NCI-H187 treated with DMSO at 0.1 percent for 48 hours (cell line): ENCODE measurements around the gene G3BP1.
"Not testable (repeated sequence)": the region's sequence is repeated elsewhere in the genome, so short reads cannot be mapped to it uniquely, and the experiment has no call there.

Source experiments
- DNase-seq: peaks from one replicate; lab custom pipeline; 2025; lab: John Stamatoyannopoulos, UW

The G3BP1 gene

DNA sequence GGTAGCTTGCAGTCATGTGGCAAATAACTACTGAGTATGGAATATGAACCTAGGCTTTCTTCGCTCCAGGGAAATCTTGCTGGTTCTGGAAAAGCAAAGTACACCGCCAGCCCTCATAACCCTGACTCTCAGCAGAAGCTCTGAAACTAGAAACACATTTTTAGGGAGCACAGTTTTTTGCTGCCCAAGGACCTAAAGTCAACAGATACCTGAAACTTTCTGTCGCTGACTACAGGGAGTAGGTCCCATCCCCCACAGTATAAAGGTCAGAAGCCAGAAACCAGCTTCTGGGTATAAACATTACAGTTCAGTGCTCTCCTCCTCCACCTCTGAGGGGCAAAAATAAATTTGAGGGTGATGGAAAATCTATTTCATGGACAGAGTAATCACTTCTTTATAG, 16.4 kb upstream of the G3BP1 start:
- DNase-seq, result no peak

DNA sequence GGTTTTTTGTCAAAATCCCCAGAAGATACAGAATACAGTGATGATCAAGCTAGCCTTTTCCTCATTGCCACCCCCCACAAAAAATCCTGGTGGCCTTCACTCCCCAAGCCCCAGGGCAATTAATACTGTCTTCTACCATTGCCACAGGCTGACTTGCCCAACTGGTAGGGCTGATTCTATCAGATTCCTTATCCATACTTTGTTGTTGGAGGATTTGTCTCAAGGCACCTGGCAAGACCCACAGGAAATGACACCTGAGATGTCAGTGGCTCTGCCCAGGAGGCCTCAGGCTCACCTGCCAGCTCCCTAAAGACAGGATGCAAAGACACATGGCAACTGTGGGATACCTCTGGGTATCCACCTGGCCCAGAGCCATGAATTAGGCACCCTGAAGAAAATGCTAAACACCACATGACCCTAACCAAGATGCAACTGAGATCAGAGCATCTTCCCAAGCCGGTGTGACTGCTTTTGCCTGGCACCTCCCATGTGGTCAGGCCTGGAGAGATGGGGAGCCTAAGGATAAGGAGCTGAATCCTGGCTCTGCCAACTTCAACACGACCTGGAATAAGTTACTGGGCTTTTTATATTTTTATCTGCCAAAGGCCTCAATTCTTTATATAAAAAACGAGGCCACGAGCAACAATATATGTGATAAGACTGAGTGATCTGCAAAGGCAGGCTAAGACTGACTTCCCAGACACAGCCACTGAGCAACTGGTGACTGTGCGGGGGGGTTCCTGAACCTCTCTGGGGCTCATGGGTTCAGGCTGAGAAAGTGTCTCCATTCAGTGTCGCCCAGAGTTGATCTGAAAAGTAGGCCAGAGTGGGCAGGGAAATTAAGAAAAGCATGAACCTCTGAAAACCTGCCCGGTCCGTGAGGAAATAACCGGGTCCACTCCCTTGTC, 14.3 kb upstream of the G3BP1 start:
- DNase-seq, result no peak

DNA sequence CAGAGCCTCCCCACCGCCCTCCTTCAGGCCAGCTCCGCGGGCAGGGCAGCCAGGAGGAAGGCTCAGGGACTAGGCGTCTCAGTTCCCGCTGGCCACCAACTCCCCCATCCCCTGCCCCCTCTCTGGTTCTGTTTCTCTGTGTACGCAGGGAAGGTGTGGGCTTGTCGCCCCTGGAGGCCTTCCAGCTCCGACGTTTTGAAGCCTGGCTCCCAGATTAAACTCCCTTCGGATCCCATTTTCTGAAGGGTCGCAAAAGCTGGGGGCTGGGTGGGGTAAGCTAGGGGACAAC, 13.7 kb upstream of the G3BP1 start:
- DNase-seq, result no peak

DNA sequence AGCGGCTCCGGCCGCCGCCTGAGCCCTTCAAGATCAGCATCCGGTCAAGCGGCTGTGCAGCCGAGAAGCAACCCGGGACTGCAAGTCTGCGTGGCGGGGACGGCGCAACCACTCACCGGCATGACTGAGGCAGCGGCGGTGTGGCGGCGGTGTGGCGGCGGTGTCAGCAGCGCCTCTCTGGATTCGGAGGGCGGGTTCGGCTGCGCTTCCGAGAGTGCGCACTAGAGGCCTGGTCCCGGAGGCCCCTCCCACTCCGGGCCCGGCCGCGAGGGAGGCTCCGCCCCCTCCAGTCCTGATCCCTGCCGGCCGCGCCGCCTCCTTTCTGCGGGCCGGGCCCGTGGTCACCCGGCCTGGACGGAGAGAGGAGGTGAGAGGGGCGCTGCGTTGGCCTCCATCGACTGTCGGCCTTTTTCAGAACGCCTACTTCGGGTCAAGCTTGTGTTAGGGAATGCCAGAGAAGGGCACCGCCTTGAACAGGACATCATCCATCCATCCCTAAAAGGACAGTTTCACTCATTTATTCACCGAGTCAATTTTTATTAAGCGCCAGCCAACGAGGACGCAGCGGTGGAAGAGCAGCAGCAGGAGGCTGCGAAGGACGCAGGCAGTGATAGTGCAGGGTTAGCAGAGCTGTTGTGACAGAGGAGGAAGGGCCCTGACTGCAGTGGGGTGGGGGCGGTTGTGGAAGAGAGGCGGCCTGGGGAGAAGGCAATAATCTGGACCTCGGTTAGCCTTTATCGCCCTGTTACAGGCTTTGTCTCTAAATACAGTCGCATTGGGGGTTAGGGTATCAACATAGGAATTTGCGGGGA, 13.1 kb upstream of the G3BP1 start, which contains the start of gene ATOX1:
TSS of gene ATOX1 (minus strand) at position 202 of the 812 bp plus-strand sequence. CDS start at position 122, 80 bp downstream.
- no peak for DNase-seq

DNA sequence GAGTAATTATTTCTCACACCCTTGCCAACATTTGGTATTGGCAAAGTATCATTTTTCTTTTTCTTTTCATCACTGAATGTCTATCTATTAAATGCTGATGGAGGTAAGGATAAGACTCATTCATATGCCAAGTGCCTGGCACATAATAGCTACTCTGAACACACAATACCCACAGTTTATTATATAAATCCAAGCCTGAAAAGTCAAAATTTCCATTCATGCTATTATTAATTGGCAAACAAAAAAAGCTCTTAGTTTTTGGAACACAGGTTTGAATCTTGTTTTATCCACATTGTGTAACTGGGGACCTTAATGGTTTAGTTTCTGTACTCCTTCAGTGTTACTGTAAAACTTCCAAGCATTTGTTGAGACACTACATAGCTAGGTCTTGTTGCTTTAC, 7.0 kb upstream of the G3BP1 start:
- DNase-seq, result no peak

DNA sequence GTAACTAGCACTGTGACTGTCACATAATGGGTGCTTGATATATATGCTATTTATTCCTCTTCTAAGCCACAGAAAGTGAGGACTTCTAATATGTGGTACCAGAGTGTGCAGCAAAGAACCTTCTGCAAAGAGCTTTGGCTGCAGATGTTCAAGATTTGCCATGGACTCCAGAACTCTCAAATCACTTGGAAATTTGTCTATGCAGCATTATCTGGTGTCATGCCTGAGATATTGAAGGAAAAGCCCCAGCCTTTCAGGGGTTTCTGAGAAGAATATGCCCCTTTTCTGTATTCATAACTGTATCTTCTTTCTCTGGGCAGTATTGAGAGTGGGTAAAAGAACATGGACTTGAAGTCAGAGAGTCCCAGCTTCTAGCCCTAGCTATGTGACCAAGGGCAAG, 4.8 kb upstream of the G3BP1 start:
- no peak for DNase-seq

DNA sequence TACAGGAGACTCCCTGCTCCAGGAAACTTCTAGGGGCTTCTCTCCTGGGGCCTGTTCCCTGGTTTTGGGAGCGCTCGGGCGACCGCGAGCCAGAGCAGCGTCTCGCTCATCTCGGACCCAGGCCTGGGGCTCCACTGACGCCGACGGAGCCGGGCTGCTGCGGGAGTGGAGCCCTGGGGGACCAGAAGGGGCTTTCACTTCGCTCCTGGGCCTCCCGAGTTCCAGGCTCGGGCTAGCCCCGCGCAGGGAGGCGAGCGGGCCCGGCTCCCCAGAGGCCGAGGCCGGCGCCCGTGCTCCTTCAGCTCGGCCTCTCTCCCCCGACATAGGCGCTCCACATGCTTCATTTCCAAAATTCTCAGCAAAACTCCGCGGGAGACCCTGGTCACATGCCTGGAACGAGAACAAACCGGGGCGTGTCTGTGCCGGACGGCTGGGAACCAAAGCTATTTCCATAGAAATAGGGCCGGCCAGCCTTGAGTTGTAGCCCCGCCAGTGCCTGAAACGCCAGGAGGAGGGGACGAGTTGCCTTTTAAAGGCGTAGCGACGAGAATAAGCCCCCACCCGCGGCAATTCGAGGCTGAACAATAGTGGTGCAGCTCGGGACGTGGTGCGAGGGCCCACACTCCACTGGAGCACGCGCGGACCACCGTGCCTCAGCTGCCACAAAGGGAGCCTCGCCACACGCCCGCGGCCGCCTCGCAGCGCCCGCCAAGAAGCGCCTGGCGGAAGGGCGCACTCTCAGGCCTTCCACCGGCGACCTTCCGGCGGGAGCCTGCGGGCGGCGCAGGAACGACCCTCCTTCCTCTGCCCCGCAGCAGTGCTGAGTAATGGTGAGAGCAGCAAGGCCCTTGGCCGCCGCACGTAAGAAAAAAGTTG, 1.1 kb upstream of the G3BP1 start:
- no peak for DNase-seq

DNA sequence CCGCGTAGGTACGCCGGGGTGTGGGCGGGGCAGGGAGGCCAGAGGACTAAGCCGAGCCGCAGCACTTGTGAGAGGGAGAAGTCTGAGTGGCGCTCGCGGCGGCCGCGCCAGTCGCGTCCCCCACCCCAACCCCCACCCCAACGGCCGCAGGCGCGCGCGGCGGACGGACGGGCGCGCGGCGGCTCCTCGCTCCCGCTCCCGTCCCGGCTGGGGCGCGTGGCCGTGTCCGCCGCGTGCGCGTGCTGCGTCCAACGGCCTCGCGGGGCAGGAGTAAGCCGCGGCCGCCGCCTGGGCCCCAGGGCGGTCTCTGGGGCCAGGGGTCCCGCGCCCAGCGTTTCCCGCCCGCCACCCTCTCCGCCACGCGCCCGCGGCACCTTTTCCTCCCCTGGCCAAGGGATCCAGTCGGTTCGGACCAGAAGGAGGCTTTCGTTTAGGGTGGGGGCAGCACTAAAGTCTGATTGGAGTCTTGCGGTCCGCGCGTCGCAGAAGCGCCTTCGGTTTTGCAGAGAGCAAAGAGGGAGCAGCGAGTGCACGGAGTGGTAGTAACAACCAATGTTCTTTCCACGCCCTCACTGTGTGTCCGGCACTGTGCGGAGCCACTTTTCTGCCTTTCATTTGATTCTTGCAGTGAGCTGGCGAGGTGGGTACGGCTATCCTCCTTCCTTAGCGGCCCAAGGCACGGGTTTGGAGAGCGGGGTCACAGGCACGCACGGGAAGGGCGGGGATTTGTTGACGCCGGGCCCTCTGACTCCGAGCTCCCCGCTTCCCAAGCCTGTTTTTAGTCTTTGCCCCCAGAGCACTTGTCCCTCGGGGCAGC, 483 bp downstream of the G3BP1 start:
- DNase-seq, result no peak

DNA sequence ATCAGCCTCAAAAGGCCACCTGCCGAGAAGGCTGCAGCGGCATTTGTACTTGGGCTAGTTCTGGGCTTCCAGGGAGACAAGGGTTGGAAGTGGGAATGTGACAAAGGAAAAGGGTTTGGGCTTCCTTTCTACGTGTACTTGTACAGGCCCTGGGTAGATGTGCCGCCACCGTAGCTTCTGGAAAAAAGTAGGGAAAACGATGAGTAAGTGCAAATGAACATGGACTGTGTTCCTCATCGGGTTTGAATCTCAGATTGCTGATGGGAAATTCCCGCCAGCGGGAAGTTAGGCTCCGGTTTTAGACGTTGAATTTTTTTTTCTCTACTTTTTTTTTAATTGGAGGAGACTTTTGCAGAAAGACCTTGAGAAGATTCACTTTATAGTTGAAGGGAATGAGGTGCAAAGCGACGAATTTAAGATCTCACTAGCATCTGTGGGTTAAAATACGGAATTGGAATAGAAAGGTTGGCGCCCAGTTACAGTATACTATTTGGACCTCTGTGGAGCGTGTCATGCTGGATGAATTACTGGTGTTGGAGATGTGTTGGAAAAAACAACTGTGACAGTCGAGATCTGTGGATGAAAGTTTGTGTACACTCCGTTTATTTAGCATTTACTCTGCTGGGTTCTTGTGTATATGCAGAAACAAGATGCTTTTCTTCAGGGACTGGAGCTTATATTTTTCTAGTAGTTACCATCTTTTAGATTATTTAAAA, 1.2 kb downstream of the G3BP1 start:
- DNase-seq, result no peak

DNA sequence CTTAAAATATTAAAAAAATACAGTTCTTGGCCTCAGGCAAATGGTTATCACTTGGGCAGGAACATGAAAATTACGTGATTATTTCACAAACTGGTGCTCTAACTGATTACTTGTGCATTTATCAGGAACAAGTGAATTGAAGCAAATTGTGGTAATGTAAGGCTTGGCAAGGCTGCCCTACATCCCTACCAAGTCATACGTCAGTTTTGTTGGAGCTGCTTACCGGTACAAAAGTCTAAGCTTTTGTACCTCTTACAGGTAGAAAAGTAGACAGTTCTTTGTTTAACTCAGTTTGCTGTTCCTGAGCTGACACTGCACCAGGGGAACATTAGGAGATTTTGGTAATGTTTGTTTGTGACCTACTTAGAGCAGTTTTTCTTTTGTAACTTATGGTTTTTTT, 2.2 kb downstream of the G3BP1 start:
- no peak for DNase-seq

DNA sequence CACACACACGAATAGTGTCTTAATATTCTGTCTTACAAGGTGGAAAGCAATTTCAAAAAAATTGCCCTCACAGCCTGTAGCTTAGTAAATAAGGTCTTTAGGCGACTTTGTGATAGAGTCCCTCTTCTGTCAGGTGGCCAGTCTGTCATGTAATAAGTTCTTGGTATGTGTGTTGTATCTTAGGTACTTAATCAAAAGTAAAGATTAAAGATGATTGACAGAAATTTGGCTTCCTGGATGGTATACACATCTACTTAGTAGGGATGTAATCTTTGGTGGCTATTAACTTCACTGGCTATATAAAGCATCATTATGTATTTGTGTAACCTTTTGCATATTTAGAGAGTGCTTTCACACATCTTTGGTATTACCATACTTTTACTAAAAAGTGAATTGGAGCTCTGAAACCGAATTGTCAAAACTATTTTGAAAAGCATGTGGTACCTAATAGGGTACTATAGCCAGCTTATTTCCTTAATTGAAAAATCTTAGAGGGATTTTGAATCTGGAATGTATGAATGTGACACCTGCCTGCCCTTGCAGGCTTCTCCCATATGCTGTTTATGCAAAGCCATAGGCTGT, 3.4 kb downstream of the G3BP1 start:
- DNase-seq, result no peak

DNA sequence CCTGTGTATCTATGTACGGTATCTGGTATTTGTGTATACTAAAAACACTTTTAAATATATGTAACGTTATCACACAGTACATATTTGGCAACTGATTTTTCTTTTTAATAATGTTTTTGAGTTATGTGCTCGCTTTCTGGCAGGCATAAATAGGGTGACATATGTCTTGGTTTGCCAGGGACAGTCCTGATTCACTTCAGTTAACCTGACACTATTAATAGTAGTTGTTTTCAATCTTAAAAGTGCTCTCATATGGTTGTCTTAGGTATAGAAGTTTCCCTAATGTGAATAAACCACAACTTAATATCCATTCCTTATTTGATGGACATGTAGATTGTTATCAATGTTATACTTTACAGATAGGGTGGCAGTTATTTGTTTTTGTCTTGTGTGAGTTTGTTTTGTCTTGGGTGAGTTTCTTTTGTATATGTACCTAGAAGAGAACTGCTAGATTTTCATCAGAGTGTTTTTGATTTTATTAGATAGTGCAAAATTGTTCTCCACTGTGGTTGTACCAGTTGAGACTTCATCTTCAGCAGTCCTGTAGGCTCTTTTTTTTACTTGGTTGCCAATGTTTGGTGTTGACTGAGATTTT, 7.9 kb downstream of the G3BP1 start:
- no peak for DNase-seq

DNA sequence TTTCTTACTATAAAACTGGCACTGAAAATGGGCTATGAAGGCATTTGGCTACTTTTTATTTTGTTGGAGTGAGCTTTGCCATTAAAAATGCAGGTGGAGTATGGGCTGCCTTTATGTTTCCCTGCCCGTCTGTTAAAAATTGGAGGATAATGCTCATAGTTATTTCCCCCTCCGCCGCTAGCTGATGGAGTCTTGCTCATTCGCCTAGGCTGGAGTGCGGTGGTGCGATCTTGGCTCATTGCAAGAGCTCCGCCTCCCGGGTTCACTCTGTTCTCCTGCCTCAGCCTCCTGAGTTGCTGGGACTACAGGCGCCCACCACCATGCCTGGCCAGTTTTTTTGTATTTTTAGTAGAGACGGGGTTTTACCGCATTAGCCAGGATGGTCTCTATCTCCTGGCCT, 8.6 kb downstream of the G3BP1 start:
- DNase-seq, result no peak

DNA sequence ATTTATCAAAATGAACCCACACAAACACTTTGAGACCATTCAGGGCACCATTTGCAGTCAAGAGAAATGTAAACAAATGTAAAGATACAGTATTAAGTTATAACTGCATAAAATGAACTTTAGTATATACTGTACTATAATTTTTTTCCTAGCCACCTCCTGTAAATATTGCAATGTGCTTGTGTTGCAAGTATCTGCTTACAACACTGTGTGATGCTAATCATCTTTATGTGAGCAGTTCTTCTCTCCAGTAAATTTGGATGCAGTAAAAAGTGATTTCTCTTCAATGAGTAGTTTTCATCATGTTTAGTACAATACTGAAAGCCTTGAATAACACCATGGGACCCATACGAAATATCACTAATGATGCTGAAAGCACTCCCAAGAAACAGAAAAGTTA, 9.4 kb downstream of the G3BP1 start:
- DNase-seq, result no peak

DNA sequence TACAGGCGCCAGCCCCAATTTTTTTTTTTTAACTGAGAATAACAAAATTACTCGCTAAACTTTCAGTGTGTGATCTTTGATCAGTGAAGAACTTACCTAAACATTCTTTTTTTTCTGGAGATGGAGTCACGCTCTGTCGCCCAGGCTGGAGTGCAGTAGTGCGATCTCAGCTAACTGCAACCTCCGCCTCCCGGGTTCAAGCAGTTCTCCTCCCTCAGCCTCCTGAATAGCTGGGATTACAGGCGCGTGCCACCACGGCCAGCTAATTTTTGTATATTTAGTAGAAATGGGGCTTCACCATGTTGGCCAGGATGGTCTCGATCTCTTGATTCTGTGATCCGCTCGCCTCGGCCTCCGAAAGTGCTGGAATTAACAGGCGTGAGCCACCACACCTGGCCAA, 11.9 kb downstream of the G3BP1 start:
- not testable (repeated sequence) for DNase-seq

DNA sequence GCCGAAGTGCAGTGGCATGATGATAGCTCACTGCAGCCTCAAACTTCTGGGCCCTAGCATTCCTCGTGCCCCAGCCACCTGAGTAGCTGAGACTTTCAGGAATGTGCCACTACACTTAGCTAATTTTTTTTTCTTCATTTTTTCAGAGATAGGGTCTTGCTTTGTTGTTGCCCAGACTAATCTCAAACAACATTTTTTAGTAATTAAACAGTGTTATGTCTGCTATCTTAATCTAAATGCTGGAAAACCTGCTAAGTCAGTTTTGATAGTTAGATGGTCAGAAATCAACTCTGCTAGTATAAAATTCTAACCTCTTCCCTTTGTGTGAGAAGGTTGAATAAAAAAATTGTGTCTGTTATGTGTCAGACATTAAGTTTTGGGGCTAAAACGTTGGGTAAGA, 12.4 kb downstream of the G3BP1 start:
- no peak for DNase-seq

DNA sequence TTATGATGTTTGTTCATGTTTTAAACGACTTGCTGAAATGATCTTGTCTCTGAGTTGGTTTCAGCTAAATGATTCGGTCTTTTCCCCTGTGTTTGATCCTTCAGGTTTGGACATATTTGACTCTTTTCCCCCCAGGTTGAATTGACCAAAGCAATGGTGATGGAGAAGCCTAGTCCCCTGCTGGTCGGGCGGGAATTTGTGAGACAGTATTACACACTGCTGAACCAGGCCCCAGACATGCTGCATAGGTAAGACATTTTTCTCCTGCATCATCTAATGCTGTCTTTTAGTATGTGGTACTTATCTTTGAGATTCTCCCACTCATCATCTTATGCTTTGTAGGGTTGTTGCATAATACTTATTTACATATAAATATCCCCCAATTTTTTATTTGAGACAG, 14.7 kb downstream of the G3BP1 start:
- no peak for DNase-seq

DNA sequence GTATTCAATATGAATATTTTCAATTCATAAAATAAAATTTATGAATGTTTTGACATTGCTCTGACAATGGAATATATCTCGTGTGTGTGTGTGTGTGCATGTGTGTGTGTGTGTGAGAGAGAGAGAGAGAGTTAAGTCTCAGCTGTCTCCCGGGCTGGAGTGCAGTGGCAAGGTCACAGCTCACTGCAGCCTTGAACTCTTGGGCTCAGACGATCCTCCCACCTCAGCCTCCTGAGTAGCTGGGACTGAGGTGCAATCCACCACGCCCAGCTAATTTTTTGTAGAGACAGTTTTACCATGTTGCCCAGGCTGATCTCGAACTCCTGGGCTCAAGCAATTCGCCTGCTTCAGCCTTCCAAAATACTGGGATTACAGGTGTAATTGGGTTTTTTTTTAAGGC, 16.1 kb downstream of the G3BP1 start:
- no peak for DNase-seq

DNA sequence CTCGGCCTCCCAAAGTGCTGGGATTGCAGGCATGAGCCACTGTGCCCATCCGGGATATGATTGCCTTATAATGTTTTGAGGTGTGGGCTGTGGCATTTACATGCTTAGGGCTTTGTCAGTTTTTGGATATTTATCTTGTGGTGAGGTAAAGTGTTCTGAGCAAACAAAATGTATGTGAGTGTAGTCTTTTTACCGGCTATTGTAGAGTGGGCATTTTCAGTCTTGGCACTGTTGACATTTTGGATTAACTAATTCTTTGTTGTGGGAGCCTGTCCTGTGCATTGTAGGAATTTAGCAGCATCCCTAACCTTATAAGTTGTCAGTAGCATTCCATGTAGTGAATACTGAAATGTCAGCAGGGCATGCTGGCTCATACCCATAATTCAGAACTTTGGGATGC, 21.6 kb downstream of the G3BP1 start:
- DNase-seq, result no peak

DNA sequence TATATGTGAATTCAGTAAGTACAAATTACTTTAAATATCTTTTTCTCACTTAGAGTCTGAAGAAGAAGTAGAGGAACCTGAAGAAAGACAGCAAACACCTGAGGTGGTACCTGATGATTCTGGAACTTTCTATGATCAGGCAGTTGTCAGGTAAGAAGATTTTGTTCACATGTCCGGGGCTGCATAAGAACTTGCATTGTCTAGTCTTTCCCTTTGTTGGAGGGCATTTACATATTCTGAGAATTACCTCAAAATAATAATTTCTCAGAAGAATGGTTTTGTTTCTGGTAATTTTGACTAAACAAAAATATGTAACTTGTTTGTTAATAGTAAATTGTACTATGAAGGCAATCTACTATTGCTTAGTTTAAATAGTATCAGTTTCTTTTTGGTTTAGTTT, 23.7 kb downstream of the G3BP1 start:
- DNase-seq, result no peak
